Stomach (tissue), 4 donors: ENCODE measurements around the gene DNTT.

Source experiments
- EP300 ChIP-seq: sonication (generic); formaldehyde crosslinking; IDR thresholded peaks from one replicate; pipeline ENCODE4 v1.6.1; 2017; ENCODE audit warnings: antibody characterized with exemption
- POLR2AphosphoS5 ChIP-seq, 3 donors: sonication (generic); formaldehyde crosslinking; IDR thresholded peaks; one replicate each; pipeline ENCODE4 v1.6.1; 2016; ENCODE audit warnings: antibody characterized with exemption in 3 of 3

DNA sequence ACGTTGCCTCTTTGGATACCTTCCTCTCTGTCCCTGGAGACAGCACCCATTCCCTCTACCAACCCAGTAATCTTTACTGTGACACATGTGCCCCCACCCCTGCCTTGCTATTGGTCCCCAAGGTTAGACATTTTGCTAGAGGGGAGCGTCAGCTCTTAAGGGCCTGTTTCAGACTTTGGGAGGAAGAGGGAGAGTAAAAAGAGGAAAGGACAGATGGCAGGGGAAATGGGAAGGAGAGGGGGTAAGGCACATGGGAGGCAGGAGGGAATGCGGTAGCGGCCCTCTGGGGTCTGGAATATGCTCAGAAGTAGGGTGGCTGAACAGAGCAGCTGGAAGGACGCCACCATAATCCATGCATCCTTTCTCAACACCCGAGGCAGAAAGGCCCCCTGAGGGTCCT lies 45.1 kb upstream of the DNTT start:
- TF ChIP-seq POLR2AphosphoS5 (IDR thresholded peaks at IDR 0.05) (no peak), EP300 (no peak)
